Daoy (cell line): ENCODE results near the gene TMEM161B. TPM values are rescaled to one million over a fixed set of nuclear protein-coding genes. Genes with fewer than 3 reads are reported as not detected.
"Not testable (repeated sequence)": the region's sequence is repeated elsewhere in the genome, so short reads cannot be mapped to it uniquely, and the experiment has no call there.

Experiments
- DNase-seq: peaks from one replicate; pipeline ENCODE4 v3.0.0-alpha.2; 2015; ENCODE audit warnings: low read depth
- total RNA-seq: library from RNA; depleted of rRNA; stranded (reverse); fragments of >200 nt; shearing (Covaris generic); gene quantifications from 2 replicates; pipeline ENCODE4 v1.2.3, GENCODE V29; 2014

TMEM161B gene
- total RNA-seq, 1 experiment from 2014 or later = 14.1 TPM

DNA sequence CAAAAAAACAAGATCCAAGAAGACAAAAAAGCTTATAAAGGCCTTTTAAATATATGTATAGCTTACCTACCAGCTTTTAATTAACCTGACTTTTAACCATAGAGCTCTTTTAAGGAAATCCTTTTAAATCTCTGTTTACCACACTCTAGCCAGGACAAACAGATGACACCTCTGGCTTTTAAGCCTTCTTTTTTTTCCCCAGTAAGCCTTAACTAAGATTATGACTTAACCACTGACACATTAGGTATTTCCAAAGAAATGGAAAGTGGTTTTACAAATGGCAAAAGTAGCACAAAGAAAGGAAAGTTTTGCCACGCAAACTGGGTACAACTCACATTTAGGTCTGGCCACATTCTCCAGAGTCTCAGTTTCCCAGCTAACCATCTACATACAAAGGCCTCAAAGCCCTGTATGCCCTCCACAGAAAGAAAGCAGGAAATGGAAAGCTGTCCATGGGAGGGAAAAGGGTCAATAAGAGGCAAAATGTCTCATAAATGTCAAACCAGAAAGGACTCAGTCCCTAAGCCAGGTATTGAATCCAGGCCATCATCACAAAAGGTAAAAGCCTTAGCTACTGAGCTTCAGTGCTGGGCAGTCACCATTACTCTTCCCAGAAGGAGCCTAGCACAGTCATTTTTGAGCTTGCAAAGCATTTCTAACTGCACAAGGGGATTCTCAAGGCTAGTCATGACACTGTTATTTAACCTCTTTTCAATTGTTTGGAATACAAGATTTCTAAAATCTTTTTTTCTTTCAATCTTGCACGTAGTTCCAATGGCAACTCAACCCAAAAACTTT, 19.7 kb downstream of the TMEM161B start:
- no peak for DNase-seq

DNA sequence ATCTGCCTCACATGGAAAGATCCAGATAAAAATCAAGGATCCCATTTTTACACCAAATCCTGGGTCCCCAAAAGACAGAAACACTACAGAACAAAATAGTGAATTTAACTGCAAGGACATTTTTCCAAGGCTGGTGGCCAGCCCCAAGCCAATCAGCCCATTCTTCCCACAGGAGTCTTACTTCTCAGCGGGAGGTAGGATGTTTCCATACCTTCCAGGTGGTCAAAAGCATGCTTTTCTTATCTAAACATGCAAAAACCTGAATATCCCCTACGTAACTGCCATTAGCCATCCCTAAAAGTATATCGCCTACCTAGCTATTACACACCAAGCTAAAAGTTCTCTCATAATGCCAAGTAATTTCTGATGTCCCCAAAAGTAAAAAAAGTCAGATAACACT, 20.6 kb downstream of the TMEM161B start:
- no peak for DNase-seq

GRCh38 chr5:88245893-88246244, 22.8 kb downstream of the TMEM161B start:
- no peak for DNase-seq

- DNase-seq = no peak
Measured at GRCh38 chr5:88245241-88245892, 23.3 kb downstream of the TMEM161B start.

- no peak for DNase-seq
Measured at GRCh38 chr5:88244686-88245085, 24.0 kb downstream of the TMEM161B start.

DNA sequence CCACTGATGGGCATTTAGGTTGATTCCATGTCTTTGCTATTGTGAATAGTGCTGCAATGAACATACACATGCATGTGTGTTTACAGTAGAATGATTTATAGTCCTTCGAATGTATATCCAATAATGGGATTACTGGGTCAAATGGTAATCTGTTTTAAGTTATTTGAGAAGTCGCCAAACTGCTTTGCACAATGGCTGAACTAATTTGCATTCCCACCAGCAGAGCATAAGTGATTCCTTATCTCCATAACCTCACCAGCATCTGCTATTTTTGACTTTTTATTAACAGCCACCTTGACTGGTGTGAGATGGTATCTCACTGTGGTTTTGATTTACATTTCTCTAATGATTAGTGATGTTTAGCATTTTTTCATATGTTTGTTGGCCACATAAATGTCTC, 25.2 kb downstream of the TMEM161B start:
- DNase-seq = not testable (repeated sequence)

DNA sequence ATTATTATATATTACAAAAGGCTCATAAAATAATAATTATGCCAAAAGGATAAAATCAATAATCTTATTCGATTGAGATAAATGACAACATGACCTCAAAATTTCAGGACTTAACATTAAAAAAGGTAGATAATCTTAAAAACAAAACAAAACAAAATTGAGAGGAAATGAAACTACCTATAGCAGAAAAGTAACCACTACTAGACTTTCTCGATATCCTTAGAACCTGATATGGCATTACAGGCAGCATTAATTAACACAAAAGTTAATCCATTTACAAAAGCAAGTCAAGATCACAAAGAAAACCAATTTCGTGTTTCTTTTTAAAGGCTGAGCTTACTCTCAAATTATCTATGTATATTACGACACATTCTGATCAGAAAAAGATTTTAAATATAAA, 29.9 kb downstream of the TMEM161B start:
- no peak for DNase-seq

DNA sequence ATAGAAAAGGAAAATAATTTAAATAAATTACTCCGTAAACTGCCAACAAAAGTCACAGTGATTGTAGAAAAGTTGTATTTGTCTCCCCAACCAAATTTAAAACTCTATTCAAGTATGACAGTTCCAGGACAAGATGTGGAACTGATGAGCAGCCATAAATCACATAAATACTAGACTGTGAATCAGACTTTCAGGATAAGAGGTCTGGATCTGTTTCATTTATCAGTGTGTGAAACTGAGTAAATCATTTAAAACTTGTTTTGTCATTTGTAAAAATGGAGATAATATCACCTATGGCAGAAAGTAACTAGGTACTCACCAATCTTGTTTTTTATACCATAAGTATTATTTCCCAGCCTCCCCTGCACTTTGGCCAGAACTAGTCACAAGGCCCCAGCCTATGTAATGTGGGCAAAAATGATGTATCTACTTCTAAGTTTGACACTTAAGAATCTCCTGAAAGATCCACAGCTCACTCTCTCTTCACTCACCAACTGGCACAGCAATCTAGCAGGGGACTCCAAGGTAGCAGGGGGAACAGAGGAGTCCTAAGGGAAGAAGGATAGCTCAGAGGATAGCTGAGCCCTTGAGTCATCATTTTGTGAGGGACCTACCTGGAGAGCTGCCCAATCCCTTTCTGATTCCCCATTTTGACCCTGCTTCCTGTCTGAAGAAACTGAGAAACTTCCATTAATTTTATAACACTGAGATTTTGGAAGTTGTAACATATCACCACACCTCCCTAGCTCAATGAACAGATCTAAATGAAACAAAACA, 31.6 kb downstream of the TMEM161B start:
- peak; percentile 22 for DNase-seq

DNA sequence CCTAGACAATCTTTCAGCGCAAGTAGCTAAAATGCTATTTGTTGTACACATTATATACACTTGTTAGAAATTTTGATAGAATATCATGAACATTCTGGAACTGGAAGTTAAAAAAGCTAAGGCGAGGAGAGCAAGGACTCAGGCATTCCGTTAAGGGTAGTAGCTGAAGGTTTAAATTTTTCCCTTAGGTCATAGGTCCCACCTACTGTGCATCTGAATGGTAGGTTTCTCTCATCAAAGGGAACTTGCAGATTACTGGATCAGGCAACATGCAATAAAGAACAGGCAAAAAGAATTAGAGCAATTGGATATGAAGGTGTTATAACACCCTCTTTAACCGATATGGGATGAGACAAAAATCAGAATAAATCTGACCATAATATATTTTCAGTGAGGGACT, 32.8 kb downstream of the TMEM161B start:
- DNase-seq = no peak

- no peak for DNase-seq
Measured at GRCh38 chr5:88235346-88235745, 33.3 kb downstream of the TMEM161B start.

- DNase-seq = no peak
Measured at GRCh38 chr5:88230546-88231066, 38.0 kb downstream of the TMEM161B start.

- DNase-seq = no peak
Measured at GRCh38 chr5:88226881-88227450, 41.7 kb downstream of the TMEM161B start.

DNA sequence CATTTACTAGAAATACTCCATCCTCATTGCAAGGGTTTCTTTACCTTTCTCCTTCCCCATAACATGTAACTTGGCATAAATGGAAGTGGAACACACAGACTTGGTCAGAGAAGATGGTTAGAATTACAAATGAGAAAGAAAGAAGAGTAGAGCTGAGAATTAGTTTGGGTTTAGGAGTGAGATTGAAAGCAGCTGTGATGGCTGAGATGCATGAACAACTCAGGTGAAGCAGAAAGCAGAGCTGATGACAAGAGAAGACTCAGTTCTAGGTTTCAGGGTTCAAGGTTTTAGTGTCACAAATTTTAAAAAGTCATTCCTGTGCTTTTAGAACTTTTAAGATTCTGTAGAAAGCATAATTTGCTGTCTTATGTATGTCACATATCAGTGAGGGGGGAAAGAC, 54.0 kb downstream of the TMEM161B start:
- DNase-seq = no peak

GRCh38 chr5:88207575-88207974, 61.1 kb downstream of the TMEM161B start:
- no peak for DNase-seq

- DNase-seq = no peak
Measured at GRCh38 chr5:88203981-88204750, 64.5 kb downstream of the TMEM161B start.

DNA sequence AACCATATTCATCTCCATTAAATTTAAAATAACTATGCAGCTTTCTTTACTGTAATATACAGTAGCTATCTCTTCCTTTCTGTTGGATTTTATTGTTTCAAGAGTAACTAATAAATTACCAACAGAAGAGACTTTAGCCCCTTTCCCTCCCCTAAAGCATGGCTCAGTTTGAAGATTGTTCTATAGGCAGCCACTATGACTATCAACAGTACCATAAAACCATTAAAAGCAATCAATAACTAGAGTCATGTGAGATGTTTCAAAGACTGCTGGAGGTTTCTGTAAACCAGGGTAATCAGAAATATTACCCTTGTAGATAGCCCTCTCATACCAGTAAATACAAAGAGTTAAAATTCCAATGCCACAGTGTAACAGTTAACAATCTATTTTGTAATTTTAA, 73.0 kb downstream of the TMEM161B start:
- DNase-seq = no peak

DNA sequence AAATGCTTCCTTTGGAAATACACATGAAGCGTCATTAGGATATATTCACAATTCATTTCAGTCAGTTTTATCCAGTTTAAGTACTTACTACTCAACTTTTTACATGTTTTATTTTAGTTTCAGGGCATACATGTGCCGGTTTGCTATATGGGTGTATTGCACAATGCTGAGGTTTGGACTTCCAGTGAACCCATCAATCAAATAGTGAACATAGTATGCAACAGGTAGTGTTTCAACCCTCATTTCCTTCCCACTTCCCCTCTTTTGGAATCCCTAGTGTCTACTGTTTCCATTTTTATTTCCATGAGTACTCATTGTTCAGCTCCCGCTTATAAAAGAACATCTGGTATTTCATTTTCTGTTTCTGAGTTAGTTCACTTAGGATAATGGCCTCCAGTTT, 74.7 kb downstream of the TMEM161B start:
- DNase-seq = no peak

DNA sequence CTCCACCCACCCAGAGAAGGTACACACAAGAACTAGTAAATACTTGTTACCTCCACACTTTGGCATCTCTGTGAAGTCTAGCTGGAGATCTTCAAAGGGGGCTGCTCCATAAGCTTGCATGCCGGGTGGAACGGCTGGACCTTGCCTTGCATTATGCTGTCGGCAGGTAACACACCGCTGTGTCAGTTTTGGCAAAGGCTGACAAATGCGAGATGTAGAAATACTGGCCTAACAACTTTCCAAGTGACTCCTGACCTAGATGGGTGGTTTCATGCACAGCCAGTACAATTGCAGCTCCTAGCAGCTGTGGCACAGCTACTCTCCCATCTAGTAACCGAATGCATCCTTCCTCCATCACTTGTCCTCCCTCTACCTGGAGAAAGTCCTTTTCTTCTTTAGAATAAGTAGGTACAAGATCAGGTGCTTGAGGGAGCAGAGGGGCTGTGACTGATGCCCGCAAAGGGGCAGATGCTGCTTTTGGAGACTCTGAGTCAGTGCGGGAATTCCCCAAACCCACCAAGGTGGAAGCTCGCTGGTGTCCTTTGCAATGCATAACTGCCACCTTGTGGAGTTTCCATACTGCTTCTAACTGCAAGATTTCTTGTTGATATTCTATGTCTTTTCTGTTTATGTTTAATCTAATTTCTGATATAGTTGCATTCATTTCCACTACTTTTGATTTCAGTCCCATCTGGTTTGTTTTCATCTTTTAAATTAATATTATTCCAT, 78.4 kb downstream of the TMEM161B start:
- no peak for DNase-seq

- DNase-seq = not testable (repeated sequence)
Measured at GRCh38 chr5:88189484-88189883, 79.2 kb downstream of the TMEM161B start.

GRCh38 chr5:88188458-88189132, 80.0 kb downstream of the TMEM161B start:
- DNase-seq = no peak
